Neuronal stem cell (in vitro differentiated cells): ENCODE results near the gene CCK.

Source experiments
- DNase-seq: peaks from one replicate; pipeline ENCODE4 v3.0.0-alpha.2; 2013; ENCODE audit warnings: low spot score
- H2AFZ ChIP-seq: one replicate; pipeline ENCODE4 v1.6.1; 2013; ENCODE audit warnings: mild to moderate bottlenecking, low read length, inconsistent platforms
- H2AK5ac ChIP-seq: 2 replicates; pipeline ENCODE4 v1.6.1; 2013; ENCODE audit warnings: low read depth, mild to moderate bottlenecking, inconsistent platforms, low read length, moderate library complexity, mixed read lengths
- H2BK120ac ChIP-seq: 2 replicates; pipeline ENCODE4 v1.6.1; 2013; ENCODE audit warnings: low read depth, mild to moderate bottlenecking, inconsistent platforms, low read length, moderate library complexity, mixed read lengths
- H2BK12ac ChIP-seq: one replicate; pipeline ENCODE4 v1.6.1; 2013; ENCODE audit warnings: low read length, inconsistent platforms
- H2BK15ac ChIP-seq: 2 replicates; pipeline ENCODE4 v1.6.1; 2013; ENCODE audit warnings: mild to moderate bottlenecking, low read length, inconsistent platforms, mixed read lengths
- H2BK5ac ChIP-seq: one replicate; pipeline ENCODE4 v1.6.1; 2013; ENCODE audit warnings: inconsistent platforms, mild to moderate bottlenecking, low read length, moderate library complexity
- H3K14ac ChIP-seq: one replicate; pipeline ENCODE4 v1.6.1; 2013; ENCODE audit warnings: low read length, inconsistent platforms
- H3K18ac ChIP-seq: 2 replicates; pipeline ENCODE4 v1.6.1; 2013; ENCODE audit warnings: low read length, inconsistent platforms
- H3K23ac ChIP-seq: 2 replicates; pipeline ENCODE4 v1.6.1; 2013; ENCODE audit warnings: low read depth, mild to moderate bottlenecking, mixed read lengths, low read length, inconsistent platforms; ENCODE audit not compliant: poor library complexity
- H3K27ac ChIP-seq: replicated peaks from 3 replicates; pipeline ENCODE4 v1.5.1; 2013; ENCODE audit warnings: low read length, inconsistent platforms
- H3K27me3 ChIP-seq, 3 experiments: 2 replicates each; pipeline ENCODE4 v1.6.1; 2013; ENCODE audit warnings: low read length in 3 of 3, mild to moderate bottlenecking in 2 of 3, inconsistent platforms in 1 of 3, low read depth in 1 of 3, mixed read lengths in 1 of 3, moderate library complexity in 1 of 3; ENCODE audit not compliant: control insufficient read depth in 3 of 3, insufficient read depth in 3 of 3
- H3K36me3 ChIP-seq, 2 donors: replicated peaks in 1 of 2; 2 replicates each; pipeline ENCODE4 v1.6.1; 2013; ENCODE audit warnings: low read length in 2 of 2; ENCODE audit not compliant: control insufficient read depth in 2 of 2, insufficient read depth in 2 of 2
- H3K4ac ChIP-seq: 2 replicates; pipeline ENCODE4 v1.6.1; 2013; ENCODE audit warnings: inconsistent platforms, mild to moderate bottlenecking, low read length, moderate library complexity
- H3K4me1 ChIP-seq, 2 donors: 1 replicate in 1 of 2; 2 replicates in 1 of 2; pipeline ENCODE4 v1.6.1; 2013; ENCODE audit warnings: low read length in 2 of 2, low read depth in 1 of 2; ENCODE audit not compliant: control insufficient read depth in 2 of 2, insufficient read depth in 1 of 2
- H3K4me2 ChIP-seq: one replicate; pipeline ENCODE4 v1.6.1; 2013; ENCODE audit warnings: mild to moderate bottlenecking, low read length, inconsistent platforms; ENCODE audit not compliant: insufficient read depth, poor library complexity, severe bottlenecking
- H3K4me3 ChIP-seq, 2 donors: 2 replicates each; pipeline ENCODE4 v1.5.1; 2013; ENCODE audit warnings: low read length in 2 of 2, mild to moderate bottlenecking in 2 of 2, inconsistent platforms in 1 of 2, moderate library complexity in 1 of 2
- H3K79me1 ChIP-seq: one replicate; pipeline ENCODE4 v1.6.1; 2013; ENCODE audit warnings: low read depth, mild to moderate bottlenecking, inconsistent platforms, low read length, moderate library complexity
- H3K9ac ChIP-seq: one replicate; pipeline ENCODE4 v1.6.1; 2013; ENCODE audit warnings: mild to moderate bottlenecking, low read depth, low read length, inconsistent platforms; ENCODE audit not compliant: poor library complexity
- H3K9me3 ChIP-seq, 2 donors: replicated peaks in 1 of 2; 2 replicates each; pipeline versions ENCODE3 to v1.6.1; 2013; ENCODE audit warnings: low read length in 2 of 2, mild to moderate bottlenecking in 2 of 2, inconsistent platforms in 1 of 2, low read depth in 1 of 2, mixed read lengths in 1 of 2, moderate library complexity in 1 of 2; ENCODE audit not compliant: control insufficient read depth in 2 of 2, insufficient read depth in 1 of 2
- H4K8ac ChIP-seq: one replicate; pipeline ENCODE4 v1.6.1; 2013; ENCODE audit warnings: low read depth, mild to moderate bottlenecking, inconsistent platforms, low read length, moderate library complexity
- H4K91ac ChIP-seq: one replicate; pipeline ENCODE4 v1.6.1; 2013; ENCODE audit warnings: low read length, low read depth, mild to moderate bottlenecking, inconsistent platforms; ENCODE audit not compliant: poor library complexity
- WGBS, 2 donors: extraction: QIAGEN DNeasy Blood & Tissue Kit; methylation state at CpG; one replicate each; pipeline ENCODE4 v1.1.7; 2013; ENCODE audit warnings: missing lambda C conversion rate in 2 of 2, mixed read lengths in 1 of 2; ENCODE audit not compliant: insufficient read length in 2 of 2, insufficient replicate concordance in 1 of 2; ENCODE audit errors: extremely low coverage in 2 of 2; 5-methylcytosine and 5-hydroxymethylcytosine counted together

CCK gene

DNA sequence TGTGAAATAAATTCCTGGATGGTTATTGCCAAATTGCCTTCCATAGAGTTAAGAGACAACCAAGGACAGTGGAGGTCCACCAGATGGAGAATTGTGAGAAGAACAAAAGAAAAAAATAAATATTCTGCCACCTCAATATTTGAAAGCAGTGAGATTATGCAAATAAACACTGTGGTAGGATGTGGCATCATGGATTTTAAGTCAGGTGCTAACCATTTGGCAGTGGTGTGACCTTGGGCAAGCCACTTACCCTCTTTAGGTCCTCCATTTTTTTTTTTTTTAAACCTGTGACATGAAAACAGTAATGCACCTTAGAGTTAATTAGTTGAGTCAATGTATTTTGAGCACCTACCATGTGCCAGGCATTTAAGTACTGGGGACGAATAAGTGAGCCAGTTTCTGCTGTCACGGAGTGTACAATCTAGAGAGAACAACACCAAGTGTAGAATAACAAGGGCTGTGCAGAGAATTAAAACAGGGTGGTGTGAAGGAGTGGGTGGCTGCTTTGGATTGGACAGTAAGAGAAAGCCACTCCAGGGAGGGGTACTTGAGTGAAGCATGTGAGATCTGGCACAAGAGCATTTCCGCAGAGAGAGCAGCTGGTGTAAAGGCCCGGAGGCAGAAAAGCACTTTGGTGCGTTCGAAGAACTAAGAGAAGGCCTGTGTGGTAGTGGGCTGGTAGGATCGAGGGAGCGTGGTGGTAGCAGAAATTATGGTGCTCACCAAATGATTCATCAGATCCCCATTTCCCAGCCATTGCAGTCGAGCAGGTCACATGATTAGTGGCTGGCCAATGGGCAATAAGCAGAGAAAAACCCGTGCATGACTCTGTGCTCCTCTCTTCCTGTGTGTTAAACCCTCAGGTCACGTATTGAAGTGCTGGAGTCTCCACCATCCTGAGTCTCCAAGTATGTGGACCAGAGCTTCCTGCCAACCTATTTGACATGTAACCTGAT, 39.2 kb downstream of the CCK start:
- peaks cover 0 to 5% of the 10 kb centered on the region in 2 donors for H3K4me1 ChIP-seq
- no peak overlapping the region for H3K4me2 ChIP-seq
- no peak overlapping the region for H2BK12ac ChIP-seq
- no peak overlapping the region for H3K18ac ChIP-seq
- no peak overlapping the region for H2AFZ ChIP-seq
- no peak overlapping the region for H2BK120ac ChIP-seq
- H3K23ac ChIP-seq, result no peak overlapping the region
- DNase-seq, result no peak
- no peak overlapping the region for H2AK5ac ChIP-seq
- H3K27me3 ChIP-seq, result no peaks in the 10 kb centered on the region
- H3K9me3 ChIP-seq, result no peaks in the 10 kb centered on the region
- H3K14ac ChIP-seq, result no peak overlapping the region
- H3K4ac ChIP-seq, result no peak overlapping the region
- peaks cover 18 to 49% of the 10 kb centered on the region in 2 donors for H3K36me3 ChIP-seq
- no peak overlapping the region for H3K27ac ChIP-seq
- no CpG with 5 or more reads among the region's 11 CpGs for WGBS, 2 donors
- no peaks in the 10 kb centered on the region for H3K79me1 ChIP-seq
- H4K8ac ChIP-seq, result no peak overlapping the region
- no peak overlapping the region for H3K9ac ChIP-seq
- H3K4me3 ChIP-seq, result no peak overlapping the region
- H4K91ac ChIP-seq, result no peak overlapping the region
- no peak overlapping the region for H2BK15ac ChIP-seq
- no peak overlapping the region for H2BK5ac ChIP-seq

- Histone ChIP-seq H3K27me3 (no peaks in the 10 kb centered on the region), H2AFZ (no peak overlapping the region), H3K4me1 (peaks cover 0 to 1% of the 10 kb centered on the region in 2 donors), H4K8ac (no peak overlapping the region), H2AK5ac (no peak overlapping the region), H3K4me3 (no peak overlapping the region), H2BK120ac (no peak overlapping the region), H3K14ac (no peak overlapping the region), H3K4ac (no peak overlapping the region), H4K91ac (no peak overlapping the region), H3K4me2 (no peak overlapping the region), H3K79me1 (no peaks in the 10 kb centered on the region), H3K9me3 (no peaks in the 10 kb centered on the region), H3K9ac (no peak overlapping the region), H2BK5ac (no peak overlapping the region), H2BK12ac (no peak overlapping the region), H2BK15ac (no peak overlapping the region), H3K23ac (no peak overlapping the region), H3K36me3 (peaks cover 18 to 59% of the 10 kb centered on the region in 2 donors), H3K27ac (no peak overlapping the region), H3K18ac (no peak overlapping the region)
- no peak for DNase-seq
- no CpG with 5 or more reads among the region's 5 CpGs for WGBS, 2 donors
These were observed 40.3 kb downstream of the CCK start for GRCh38 chr3:42225486-42226363.

DNA sequence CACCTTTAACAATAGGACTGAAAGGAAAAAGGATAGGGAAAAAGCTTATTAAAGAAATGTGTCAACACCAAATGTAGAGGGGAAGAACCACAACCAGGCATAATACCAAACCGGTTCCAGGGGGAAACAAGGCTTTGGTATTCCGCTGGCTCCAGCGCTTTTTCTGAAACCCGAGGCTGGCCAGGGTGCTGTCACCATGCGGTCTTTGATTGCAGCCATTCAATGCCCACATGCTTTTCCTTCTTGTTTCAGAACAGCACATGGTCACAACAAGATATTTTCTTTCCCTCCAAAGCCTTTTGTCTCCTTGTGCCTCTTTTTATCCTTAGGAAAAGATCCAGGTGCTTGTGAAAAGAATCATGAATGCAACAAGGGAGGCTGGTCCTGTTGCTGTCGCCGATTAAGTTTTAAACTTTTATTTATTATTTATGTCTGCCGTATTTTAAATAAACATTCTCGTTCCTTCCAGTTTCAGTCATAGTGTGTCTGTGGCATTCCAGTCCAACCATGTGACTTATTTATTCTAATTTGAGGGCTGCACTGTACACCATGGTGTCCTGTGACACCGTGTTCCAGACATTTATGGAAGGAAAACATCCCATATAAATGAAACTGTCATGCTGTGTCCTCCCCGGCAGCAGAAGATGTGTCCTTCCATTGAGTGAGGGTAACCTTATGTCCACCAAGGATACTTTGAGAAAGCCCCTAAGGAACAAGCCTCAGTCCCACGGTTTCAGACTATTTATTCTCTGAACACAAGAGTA, 41.1 kb downstream of the CCK start:
- H3K27me3 ChIP-seq, result no peaks in the 10 kb centered on the region
- no peak overlapping the region for H2BK15ac ChIP-seq
- no peak overlapping the region for H3K27ac ChIP-seq

More for the DNA sequence above, 41.1 kb downstream of the CCK start:
- no peak overlapping the region for H3K18ac ChIP-seq
- no peak overlapping the region for H2AK5ac ChIP-seq
- no peak overlapping the region for H2BK12ac ChIP-seq
- H3K14ac ChIP-seq, result no peak overlapping the region
- no peak overlapping the region for H4K91ac ChIP-seq
- H2AFZ ChIP-seq, result no peak overlapping the region
- no peaks in the 10 kb centered on the region for H3K9me3 ChIP-seq
- no peak overlapping the region for H3K4me2 ChIP-seq
- H3K36me3 ChIP-seq, result peaks cover 21 to 68% of the 10 kb centered on the region in 2 donors
- no peak overlapping the region for H3K4ac ChIP-seq
- peaks cover 0 to 1% of the 10 kb centered on the region in 2 donors for H3K4me1 ChIP-seq
- H3K9ac ChIP-seq, result no peak overlapping the region
- DNase-seq, result no peak
- H3K23ac ChIP-seq, result no peak overlapping the region
- no peak overlapping the region for H2BK5ac ChIP-seq
- no peak overlapping the region for H2BK120ac ChIP-seq
- no peak overlapping the region for H4K8ac ChIP-seq
- WGBS, 2 donors, result no CpG with 5 or more reads among the region's 12 CpGs
- no peaks in the 10 kb centered on the region for H3K79me1 ChIP-seq
- no peak overlapping the region for H3K4me3 ChIP-seq
